ENCODE measurements around the gene BNC1.

BNC1 gene, protein sequence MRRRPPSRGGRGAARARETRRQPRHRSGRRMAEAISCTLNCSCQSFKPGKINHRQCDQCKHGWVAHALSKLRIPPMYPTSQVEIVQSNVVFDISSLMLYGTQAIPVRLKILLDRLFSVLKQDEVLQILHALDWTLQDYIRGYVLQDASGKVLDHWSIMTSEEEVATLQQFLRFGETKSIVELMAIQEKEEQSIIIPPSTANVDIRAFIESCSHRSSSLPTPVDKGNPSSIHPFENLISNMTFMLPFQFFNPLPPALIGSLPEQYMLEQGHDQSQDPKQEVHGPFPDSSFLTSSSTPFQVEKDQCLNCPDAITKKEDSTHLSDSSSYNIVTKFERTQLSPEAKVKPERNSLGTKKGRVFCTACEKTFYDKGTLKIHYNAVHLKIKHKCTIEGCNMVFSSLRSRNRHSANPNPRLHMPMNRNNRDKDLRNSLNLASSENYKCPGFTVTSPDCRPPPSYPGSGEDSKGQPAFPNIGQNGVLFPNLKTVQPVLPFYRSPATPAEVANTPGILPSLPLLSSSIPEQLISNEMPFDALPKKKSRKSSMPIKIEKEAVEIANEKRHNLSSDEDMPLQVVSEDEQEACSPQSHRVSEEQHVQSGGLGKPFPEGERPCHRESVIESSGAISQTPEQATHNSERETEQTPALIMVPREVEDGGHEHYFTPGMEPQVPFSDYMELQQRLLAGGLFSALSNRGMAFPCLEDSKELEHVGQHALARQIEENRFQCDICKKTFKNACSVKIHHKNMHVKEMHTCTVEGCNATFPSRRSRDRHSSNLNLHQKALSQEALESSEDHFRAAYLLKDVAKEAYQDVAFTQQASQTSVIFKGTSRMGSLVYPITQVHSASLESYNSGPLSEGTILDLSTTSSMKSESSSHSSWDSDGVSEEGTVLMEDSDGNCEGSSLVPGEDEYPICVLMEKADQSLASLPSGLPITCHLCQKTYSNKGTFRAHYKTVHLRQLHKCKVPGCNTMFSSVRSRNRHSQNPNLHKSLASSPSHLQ

DNA sequence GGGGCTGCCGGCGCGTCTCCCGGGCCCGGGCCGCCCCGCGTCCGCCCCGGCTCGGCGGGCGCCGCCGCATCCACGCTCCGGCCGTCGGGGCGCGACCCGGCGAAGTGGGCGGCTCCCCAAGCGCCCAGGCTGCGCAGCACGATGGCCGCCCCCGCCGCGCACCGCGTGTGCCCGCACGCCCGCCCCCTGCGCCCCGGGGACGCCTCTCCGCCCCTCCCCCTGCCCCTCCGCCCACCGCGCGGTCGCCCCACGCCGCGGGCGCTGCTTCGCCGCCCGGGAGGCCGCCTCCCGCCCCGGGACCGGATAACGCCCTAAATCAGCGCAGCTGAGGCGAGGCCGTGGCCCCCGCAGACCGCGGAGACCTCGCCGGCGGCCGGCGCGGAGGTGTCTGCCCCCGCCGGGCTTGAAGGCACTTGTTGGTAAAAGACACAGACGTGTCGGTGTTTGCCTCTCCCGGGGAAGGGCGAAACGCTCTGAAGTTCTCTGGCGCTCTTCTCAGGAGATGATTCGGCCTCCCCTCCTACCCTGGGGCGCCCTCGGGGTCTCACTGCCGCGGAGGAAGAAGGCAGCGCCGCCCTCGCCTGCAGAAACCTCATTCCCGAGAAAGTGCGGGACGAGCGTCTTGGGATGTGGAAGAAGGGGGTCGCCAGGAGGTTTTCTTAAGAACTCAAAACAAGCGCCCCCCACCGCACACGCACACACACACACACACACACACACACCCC is at the start of gene BNC1:
TSS of gene BNC1 (minus strand) at position 106 of the 725 bp plus-strand sequence. CDS start at position 70, 36 bp downstream.
- TF ChIP-seq, protein P1, sequence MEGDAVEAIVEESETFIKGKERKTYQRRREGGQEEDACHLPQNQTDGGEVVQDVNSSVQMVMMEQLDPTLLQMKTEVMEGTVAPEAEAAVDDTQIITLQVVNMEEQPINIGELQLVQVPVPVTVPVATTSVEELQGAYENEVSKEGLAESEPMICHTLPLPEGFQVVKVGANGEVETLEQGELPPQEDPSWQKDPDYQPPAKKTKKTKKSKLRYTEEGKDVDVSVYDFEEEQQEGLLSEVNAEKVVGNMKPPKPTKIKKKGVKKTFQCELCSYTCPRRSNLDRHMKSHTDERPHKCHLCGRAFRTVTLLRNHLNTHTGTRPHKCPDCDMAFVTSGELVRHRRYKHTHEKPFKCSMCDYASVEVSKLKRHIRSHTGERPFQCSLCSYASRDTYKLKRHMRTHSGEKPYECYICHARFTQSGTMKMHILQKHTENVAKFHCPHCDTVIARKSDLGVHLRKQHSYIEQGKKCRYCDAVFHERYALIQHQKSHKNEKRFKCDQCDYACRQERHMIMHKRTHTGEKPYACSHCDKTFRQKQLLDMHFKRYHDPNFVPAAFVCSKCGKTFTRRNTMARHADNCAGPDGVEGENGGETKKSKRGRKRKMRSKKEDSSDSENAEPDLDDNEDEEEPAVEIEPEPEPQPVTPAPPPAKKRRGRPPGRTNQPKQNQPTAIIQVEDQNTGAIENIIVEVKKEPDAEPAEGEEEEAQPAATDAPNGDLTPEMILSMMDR (IDR thresholded peaks at IDR 0.05; ENCODE audit: insufficient read depth, missing control alignments), result no peak
- FAIRE-seq, result no peak
- DNase-seq (ENCODE audit: insufficient read length, low spot score), result no peak

DNA sequence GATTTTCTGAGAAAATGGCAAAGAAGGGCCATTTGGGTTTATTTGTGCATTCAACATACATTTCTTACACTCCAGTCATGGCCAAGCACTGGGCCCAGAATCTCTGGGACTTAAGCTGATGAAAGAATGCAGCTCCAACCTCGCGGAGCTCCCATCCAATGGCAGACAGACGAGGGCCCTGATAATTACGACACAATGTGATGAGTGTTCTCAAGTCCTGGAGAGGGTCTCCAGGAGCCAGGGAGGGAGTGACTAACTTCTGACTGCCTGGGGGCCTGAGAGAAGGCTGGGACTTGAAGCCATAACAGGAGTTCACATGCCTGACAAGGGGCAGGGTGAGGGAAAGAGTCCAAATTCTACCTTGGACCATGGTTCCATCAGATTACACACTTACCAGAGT is 42.6 kb upstream of the BNC1 start:
- FAIRE-seq, result no peak
- TF ChIP-seq, protein P1 (IDR thresholded peaks at IDR 0.05; ENCODE audit: insufficient read depth, missing control alignments), result no peak
- no peak for DNase-seq (ENCODE audit: insufficient read length, low spot score)

DNA sequence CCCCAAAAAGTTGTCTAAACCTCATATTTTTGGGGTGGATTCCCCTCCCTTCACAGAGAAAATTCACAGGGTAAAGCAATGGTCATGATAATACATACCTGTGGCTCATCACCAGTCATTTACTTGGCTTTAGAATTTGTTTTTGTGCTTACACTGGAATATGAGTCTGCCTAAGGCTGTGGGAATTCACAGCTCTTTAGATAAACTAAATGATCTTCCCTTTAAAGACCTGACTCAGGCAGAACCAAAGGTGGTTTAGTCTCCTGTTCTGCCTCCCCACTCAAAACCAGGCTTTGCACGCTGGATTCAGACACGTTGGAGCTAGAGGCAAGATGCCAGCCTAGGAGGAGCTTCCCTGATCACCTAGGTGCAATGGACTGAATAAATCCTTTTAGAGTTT is 40.3 kb upstream of the BNC1 start:
- TF ChIP-seq, protein P1 (IDR thresholded peaks at IDR 0.05; ENCODE audit: insufficient read depth, missing control alignments), result no peak
- FAIRE-seq, result no peak
- DNase-seq (ENCODE audit: insufficient read length, low spot score), result no peak

DNA sequence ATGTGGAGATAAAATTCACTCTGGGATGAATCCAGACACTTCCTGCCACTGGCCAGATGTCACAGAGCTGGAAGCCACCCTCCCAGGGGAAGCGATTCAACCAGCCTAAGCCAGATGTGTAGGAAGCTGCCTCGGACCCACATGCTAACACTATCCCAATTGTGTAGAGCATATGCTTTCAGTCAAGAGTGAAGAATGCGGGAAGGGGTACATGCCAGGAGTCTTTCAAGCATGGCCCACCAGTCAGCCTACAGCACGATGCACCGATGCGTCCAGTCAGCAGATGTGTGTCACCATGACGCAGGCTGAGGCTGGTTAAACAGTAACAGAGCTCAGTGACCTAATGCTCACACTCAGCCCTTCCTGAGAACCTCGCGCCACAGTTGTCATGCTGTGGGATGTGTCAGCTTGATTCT is 38.8 kb upstream of the BNC1 start:
- TF ChIP-seq, protein P1 (IDR thresholded peaks at IDR 0.05; ENCODE audit: insufficient read depth, missing control alignments), result no peak
- DNase-seq (ENCODE audit: insufficient read length, low spot score) (no peak), FAIRE-seq (no peak)

DNA sequence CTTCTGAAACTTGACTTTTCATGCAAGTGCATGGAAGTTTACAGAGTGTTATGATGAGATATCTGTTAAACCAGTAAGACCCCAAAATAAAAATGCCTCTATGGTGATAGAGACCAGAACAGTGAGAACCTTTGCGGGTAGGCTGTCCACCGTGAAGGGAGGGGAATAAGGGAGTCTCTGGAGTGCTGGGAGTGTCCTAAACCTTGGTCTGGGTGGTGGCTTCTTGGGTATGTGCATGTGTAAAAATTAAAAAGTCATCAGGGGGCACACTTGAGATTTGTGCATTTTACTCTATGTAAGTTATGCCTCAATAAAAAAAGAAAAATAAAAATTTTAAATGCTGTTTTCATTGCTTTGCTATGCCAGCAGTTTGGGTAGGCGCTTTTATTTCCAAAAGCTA is 38.2 kb upstream of the BNC1 start:
- TF ChIP-seq, protein P1 (IDR thresholded peaks at IDR 0.05; ENCODE audit: insufficient read depth, missing control alignments), result no peak
- DNase-seq (ENCODE audit: insufficient read length, low spot score), result no peak
- FAIRE-seq, result no peak

DNA sequence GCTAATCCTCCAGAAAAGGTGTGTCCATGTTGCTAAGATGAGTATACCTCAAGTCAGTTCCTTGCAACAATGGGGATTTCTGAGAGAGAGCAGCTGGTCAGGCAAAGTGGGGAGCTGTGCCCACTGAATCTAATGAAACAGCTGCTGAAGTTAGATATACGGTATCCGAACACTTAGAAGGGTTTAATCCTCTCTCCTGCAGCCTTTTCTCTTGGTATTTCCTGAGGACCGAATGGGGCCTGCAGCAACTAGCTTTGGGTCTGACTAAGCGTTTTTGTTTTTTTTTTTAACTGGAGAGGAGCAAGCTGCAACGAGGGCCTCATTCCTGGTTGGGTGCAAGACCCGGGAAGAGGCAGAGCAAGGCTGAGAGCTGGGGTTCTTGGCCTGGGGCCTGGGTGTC is 37.6 kb upstream of the BNC1 start:
- TF ChIP-seq, protein P1 (IDR thresholded peaks at IDR 0.05; ENCODE audit: insufficient read depth, missing control alignments), result no peak
- FAIRE-seq (no peak), DNase-seq (ENCODE audit: insufficient read length, low spot score) (no peak)

All from D721Med (cell line).